ENCODE data around the gene SUCLG2.

GRCh38 chr3:67578416-67578815 lies 76.0 kb downstream of the SUCLG2 start:
- TF ChIP-seq CTCF (IDR thresholded peaks at IDR 0.05; ENCODE audit: insufficient read depth, low read depth, low read length) (no peak), EZH2 (IDR thresholded peaks at IDR 0.05; ENCODE audit: insufficient read depth, low read length) (no peak)
